Body of pancreas (tissue), 4 donors: ENCODE measurements around the gene PTHLH. TPM values are rescaled to one million over a fixed set of nuclear protein-coding genes. Genes with fewer than 3 reads are reported as not detected.

Experiments
- ATAC-seq: fragments of 150-250 bp; one replicate; pipeline ENCODE4 v1.9.1; 2016
- DNase-seq, 4 donors: peaks; one replicate each; pipeline ENCODE4 v3.0.0-alpha.2; 2019
- H3K27ac ChIP-seq, 4 donors: fragments of 200-600 bp; sonication (generic); 1 replicate in 3 of 4; 2 replicates in 1 of 4; pipeline versions ENCODE4 v1.5.1 to v1.6.1; 2016 to 2019; ENCODE audit warnings: mild to moderate bottlenecking in 1 of 4, mixed read lengths in 1 of 4, moderate library complexity in 1 of 4
- H3K27me3 ChIP-seq, 2 donors: fragments of 200-600 bp; sonication (generic); one replicate each; pipeline ENCODE4 v1.6.0; 2016; ENCODE audit warnings: mild to moderate bottlenecking in 1 of 2
- H3K36me3 ChIP-seq, 2 donors: fragments of 200-600 bp; sonication (generic); replicated peaks in 1 of 2; 2 replicates each; pipeline ENCODE4 v1.5.1; 2016; ENCODE audit warnings: low read depth in 2 of 2; ENCODE audit not compliant: insufficient read depth in 1 of 2
- H3K4me1 ChIP-seq: fragments of 200-600 bp; sonication (generic); one replicate; pipeline ENCODE4 v1.6.0; 2016
- H3K4me3 ChIP-seq, 2 donors: fragments of 200-600 bp; sonication (generic); 1 replicate in 1 of 2; 2 replicates in 1 of 2; pipeline ENCODE4 v1.5.1; 2016 to 2019
- H3K9me3 ChIP-seq, 3 donors: fragments of 200-600 bp; sonication (generic); 1 replicate in 2 of 3; 2 replicates in 1 of 3; pipeline ENCODE4 v1.5.1; 2016
- CTCF ChIP-seq, 7 experiments: fragments of 450-650 bp in 4 of 7; fragments of 200-600 bp in 3 of 7; sonication (generic) in 3 of 7; IDR thresholded peaks; one replicate each; pipeline ENCODE4 v1.5.1; 2016 to 2019; ENCODE audit warnings: antibody characterized with exemption in 7 of 7
- POLR2A ChIP-seq, 3 donors: fragments of 450-650 bp; IDR thresholded peaks; one replicate each; pipeline ENCODE4 v1.6.1; 2016; ENCODE audit warnings: antibody characterized with exemption in 3 of 3, mild to moderate bottlenecking in 2 of 3
- WGBS, 2 donors: methylation state at CpG; one replicate each; pipeline ENCODE4 v1.1.5; 2017; 5-methylcytosine and 5-hydroxymethylcytosine counted together
- intact Hi-C: fragments of 100-400 bp; cut with DNase I; formaldehyde crosslinking; loops from one replicate; pipeline ENCODE4 v1.15.1; 2023
- total RNA-seq, 2 donors: library from RNA; depleted of rRNA; stranded (reverse); fragments of >200 nt; gene quantifications; one replicate each; pipeline ENCODE4 v1.1.0, GENCODE V29; 2016

PTHLH gene
- total RNA-seq, 2 donors from 2014 or later, result 0.78 TPM; not detected in 1

- ATAC-seq (no peak), DNase-seq (no peak)
- no peaks in the 10 kb centered on the region for H3K4me1 ChIP-seq
- 84 to 86% methylated on average over 4 of the region's 4 CpGs for WGBS, 2 donors
- H3K4me3 ChIP-seq, result no peak overlapping the region
- no peak for TF ChIP-seq CTCF (IDR thresholded peaks at IDR 0.05)
- no peak for TF ChIP-seq POLR2A (IDR thresholded peaks at IDR 0.05)
- intact Hi-C loops, result no loop called here
- H3K27me3 ChIP-seq, result no peaks in the 10 kb centered on the region
- no peaks in the 10 kb centered on the region for H3K36me3 ChIP-seq
- no peaks in the 10 kb centered on the region for H3K9me3 ChIP-seq
- H3K27ac ChIP-seq, result no peak overlapping the region
Observed at GRCh38 chr12:27953348-27953747, 19.2 kb downstream of the PTHLH start.

- intact Hi-C loops, result no loop called here
- Histone ChIP-seq H3K27me3 (no peaks in the 10 kb centered on the region), H3K9me3 (no peaks in the 10 kb centered on the region), H3K27ac (no peak overlapping the region), H3K4me1 (no peaks in the 10 kb centered on the region), H3K4me3 (no peak overlapping the region), H3K36me3 (no peaks in the 10 kb centered on the region)
- WGBS, 2 donors, result 54 to 65% methylated on average over 5 of the region's 5 CpGs
- ATAC-seq, result no peak
- no peak for DNase-seq
- TF ChIP-seq POLR2A (IDR thresholded peaks at IDR 0.05) (no peak), CTCF (IDR thresholded peaks at IDR 0.05) (no peak)
Observed at GRCh38 chr12:27952510-27952909, 20.0 kb downstream of the PTHLH start.

GRCh38 chr12:27951898-27952297 is 20.6 kb downstream of the PTHLH start:
- H3K27me3 ChIP-seq, result no peaks in the 10 kb centered on the region
- H3K36me3 ChIP-seq, result no peaks in the 10 kb centered on the region
- DNase-seq, result no peak
- no peak for ATAC-seq
- TF ChIP-seq CTCF (IDR thresholded peaks at IDR 0.05) (no peak), POLR2A (IDR thresholded peaks at IDR 0.05) (no peak)
- H3K27ac ChIP-seq, result no peak overlapping the region
- H3K4me3 ChIP-seq, result no peak overlapping the region
- 68 to 86% methylated on average over 7 of the region's 7 CpGs for WGBS, 2 donors
- no peaks in the 10 kb centered on the region for H3K9me3 ChIP-seq
- intact Hi-C loops, result no loop called here
- H3K4me1 ChIP-seq, result no peaks in the 10 kb centered on the region

- no peak for TF ChIP-seq CTCF (IDR thresholded peaks at IDR 0.05)
- Histone ChIP-seq H3K4me1 (no peaks in the 10 kb centered on the region), H3K27me3 (no peaks in the 10 kb centered on the region), H3K27ac (no peak overlapping the region), H3K9me3 (no peaks in the 10 kb centered on the region), H3K4me3 (no peak overlapping the region), H3K36me3 (no peaks in the 10 kb centered on the region)
- DNase-seq, result no peak
- no peak for ATAC-seq
- 85 to 93% methylated on average over 1 of the region's 1 CpG for WGBS, 2 donors
- intact Hi-C loops, result no loop called here
Observed at GRCh38 chr12:27946421-27946820, 26.1 kb downstream of the PTHLH start.

GRCh38 chr12:27940756-27941402 is 31.7 kb downstream of the PTHLH start:
- intact Hi-C loops, result no loop called here
- ATAC-seq (peak; percentile 82), DNase-seq (peak; percentile 76 to 88 (median 82))
- H3K36me3 ChIP-seq, result no peaks in the 10 kb centered on the region
- H3K4me1 ChIP-seq, result no peaks in the 10 kb centered on the region
- TF ChIP-seq POLR2A (IDR thresholded peaks at IDR 0.05), result no peak
- TF ChIP-seq CTCF (IDR thresholded peaks at IDR 0.05), result peak; percentile 36 to 92 (median 75)
- no peak overlapping the region for H3K27ac ChIP-seq
- WGBS, 2 donors, result 16 to 31% methylated on average over 4 of the region's 4 CpGs
- no peaks in the 10 kb centered on the region for H3K27me3 ChIP-seq
- no peaks in the 10 kb centered on the region for H3K9me3 ChIP-seq
- H3K4me3 ChIP-seq, result no peak overlapping the region
